ENCODE measurements around the gene LRRC4. TPM values are rescaled to one million over a fixed set of nuclear protein-coding genes. Genes with fewer than 3 reads are reported as not detected.

Gene LRRC4
- total RNA-seq, 1 experiment from 2014 or later, result not detected

DNA sequence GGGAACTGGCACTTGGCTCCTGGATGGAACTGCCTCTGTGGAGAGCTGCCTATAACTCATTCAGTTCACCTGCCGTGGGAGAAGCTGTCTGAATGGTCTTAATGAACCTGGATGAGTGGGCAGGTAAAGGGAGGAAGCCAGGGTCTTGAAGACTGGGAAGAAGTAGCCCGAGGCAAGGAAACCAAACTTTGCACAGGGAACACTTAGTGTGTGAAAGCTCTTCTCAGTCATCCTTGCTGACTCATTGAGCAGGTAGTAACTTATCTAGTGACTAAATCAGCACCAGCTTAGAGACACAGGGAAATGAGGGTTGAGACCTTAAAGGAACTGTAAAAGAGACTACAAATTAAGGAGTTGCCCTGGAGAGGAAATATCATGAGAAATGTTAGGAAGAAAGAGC lies 9.9 kb downstream of the LRRC4 start:
- BruUV-seq (replicated peaks), result no TSS peak
- Mint-ChIP-seq H3K4me3 (ENCODE audit: unreplicated experiment) (no peak overlapping the region), H3K27me3 (ENCODE audit: insufficient read depth, unreplicated experiment) (no peaks in the 10 kb centered on the region), H3K36me3 (ENCODE audit: insufficient read depth, unreplicated experiment) (peaks cover 25% of the 10 kb centered on the region), H3K4me1 (ENCODE audit: insufficient read depth, unreplicated experiment) (peaks cover 73% of the 10 kb centered on the region), H3K9me3 (ENCODE audit: unreplicated experiment) (no peaks in the 10 kb centered on the region), H3K27ac (ENCODE audit: low read depth, unreplicated experiment) (peak overlapping the region; percentile 44)
- intact Hi-C loops (cut with micrococcal nuclease), result no loop called here
- ChIA-PET CTCF (interaction anchor here (0.6 to 0.7 kb wide), 4 partner anchors 22 to 188 kb away, joined by 3 read pairs; no protein-coding TSS in a partner anchor), POLR2A (interaction anchor here (0.7 kb wide), 1 partner anchor 29 kb away, joined by 4 read pairs; no protein-coding TSS in a partner anchor)
- TF ChIP-seq, protein P1, sequence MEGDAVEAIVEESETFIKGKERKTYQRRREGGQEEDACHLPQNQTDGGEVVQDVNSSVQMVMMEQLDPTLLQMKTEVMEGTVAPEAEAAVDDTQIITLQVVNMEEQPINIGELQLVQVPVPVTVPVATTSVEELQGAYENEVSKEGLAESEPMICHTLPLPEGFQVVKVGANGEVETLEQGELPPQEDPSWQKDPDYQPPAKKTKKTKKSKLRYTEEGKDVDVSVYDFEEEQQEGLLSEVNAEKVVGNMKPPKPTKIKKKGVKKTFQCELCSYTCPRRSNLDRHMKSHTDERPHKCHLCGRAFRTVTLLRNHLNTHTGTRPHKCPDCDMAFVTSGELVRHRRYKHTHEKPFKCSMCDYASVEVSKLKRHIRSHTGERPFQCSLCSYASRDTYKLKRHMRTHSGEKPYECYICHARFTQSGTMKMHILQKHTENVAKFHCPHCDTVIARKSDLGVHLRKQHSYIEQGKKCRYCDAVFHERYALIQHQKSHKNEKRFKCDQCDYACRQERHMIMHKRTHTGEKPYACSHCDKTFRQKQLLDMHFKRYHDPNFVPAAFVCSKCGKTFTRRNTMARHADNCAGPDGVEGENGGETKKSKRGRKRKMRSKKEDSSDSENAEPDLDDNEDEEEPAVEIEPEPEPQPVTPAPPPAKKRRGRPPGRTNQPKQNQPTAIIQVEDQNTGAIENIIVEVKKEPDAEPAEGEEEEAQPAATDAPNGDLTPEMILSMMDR (IDR thresholded peaks at IDR 0.05; ENCODE audit: unreplicated experiment), result no peak
- peak; percentile 95 for DNase-seq (ENCODE audit: unreplicated experiment)

DNA sequence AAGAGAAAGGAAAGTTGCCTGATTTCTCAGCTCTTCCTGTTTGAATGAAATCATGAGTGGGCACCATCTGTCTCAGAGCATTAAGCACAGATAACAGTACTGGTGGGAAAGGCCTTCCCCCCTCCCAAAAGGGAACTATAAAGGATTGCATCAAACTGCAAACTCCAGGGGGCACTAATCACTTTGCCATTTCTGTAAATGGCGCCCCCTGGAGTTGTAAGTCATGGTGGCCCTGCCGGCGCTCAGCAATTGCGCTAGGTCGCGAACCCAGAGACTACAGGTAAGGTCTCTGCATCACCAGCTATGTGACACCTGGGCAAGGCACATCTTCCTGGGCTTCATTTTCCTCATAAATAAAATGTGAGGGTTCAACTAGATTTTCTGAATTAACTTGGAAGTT lies 11.1 kb downstream of the LRRC4 start:
- BruUV-seq (replicated peaks), result no TSS peak
- POLR2A ChIA-PET, result no interaction called here
- TF ChIP-seq, protein P1 (IDR thresholded peaks at IDR 0.05; ENCODE audit: unreplicated experiment), result peak; percentile 27
- no peak for DNase-seq (ENCODE audit: unreplicated experiment)
- CTCF ChIA-PET, result interaction anchor here (1.1 to 4.1 kb wide), 3 partner anchors 9 to 300 kb away, joined by 3 to 27 read pairs (median 5); no protein-coding TSS in a partner anchor
- Mint-ChIP-seq H3K4me3 (ENCODE audit: unreplicated experiment) (no peak overlapping the region), H3K4me1 (ENCODE audit: insufficient read depth, unreplicated experiment) (peaks cover 64% of the 10 kb centered on the region), H3K9me3 (ENCODE audit: unreplicated experiment) (no peaks in the 10 kb centered on the region), H3K36me3 (ENCODE audit: insufficient read depth, unreplicated experiment) (peaks cover 16% of the 10 kb centered on the region), H3K27ac (ENCODE audit: low read depth, unreplicated experiment) (no peak overlapping the region), H3K27me3 (ENCODE audit: insufficient read depth, unreplicated experiment) (no peaks in the 10 kb centered on the region)
- intact Hi-C loops (cut with micrococcal nuclease), result no loop called here

DNA sequence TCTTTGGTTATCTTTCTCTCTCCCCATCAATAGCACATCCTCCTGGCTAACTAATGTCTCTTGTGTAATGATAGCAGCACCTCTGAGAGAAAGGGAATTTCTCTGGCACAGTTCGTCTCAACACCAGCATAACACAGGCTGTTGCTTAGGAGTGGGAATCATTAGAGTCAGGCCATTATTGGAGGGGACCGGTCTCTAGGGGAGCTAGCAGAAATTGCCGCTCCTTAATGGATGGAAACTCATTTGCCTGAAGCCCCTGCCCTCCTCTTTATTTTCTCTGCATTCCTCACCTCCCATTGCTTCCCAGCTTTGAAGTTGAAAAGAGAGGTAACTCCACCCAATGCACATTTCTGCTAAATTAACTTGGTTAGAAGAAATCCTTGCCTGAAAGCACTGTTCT lies 11.9 kb downstream of the LRRC4 start:
- CTCF ChIA-PET, result interaction anchor here (1.0 to 4.1 kb wide), 3 partner anchors 8 to 189 kb away, joined by 5 to 27 read pairs (median 5); no protein-coding TSS in a partner anchor

More for the DNA sequence above, 11.9 kb downstream of the LRRC4 start:
- Mint-ChIP-seq H3K4me1 (ENCODE audit: insufficient read depth, unreplicated experiment) (peaks cover 62% of the 10 kb centered on the region), H3K27me3 (ENCODE audit: insufficient read depth, unreplicated experiment) (no peaks in the 10 kb centered on the region), H3K27ac (ENCODE audit: low read depth, unreplicated experiment) (peak overlapping the region; percentile 78), H3K4me3 (ENCODE audit: unreplicated experiment) (no peak overlapping the region), H3K36me3 (ENCODE audit: insufficient read depth, unreplicated experiment) (peaks cover 7% of the 10 kb centered on the region), H3K9me3 (ENCODE audit: unreplicated experiment) (no peaks in the 10 kb centered on the region)
- no TSS peak for BruUV-seq (replicated peaks)
- POLR2A ChIA-PET, result interaction anchor here (0.7 kb wide), 1 partner anchor 61 kb away, joined by 3 read pairs; no protein-coding TSS in a partner anchor
- TF ChIP-seq, protein P1 (IDR thresholded peaks at IDR 0.05; ENCODE audit: unreplicated experiment), result no peak
- intact Hi-C loops (cut with micrococcal nuclease), result no loop called here
- no peak for DNase-seq (ENCODE audit: unreplicated experiment)
